Skeletal muscle satellite cell (primary cell): ENCODE data around the gene EFNA3.

Experiments used
- H3K27me3 ChIP-seq: 2 replicates; pipeline ENCODE4 v1.7.0; 2013; ENCODE audit warnings: low read length; ENCODE audit not compliant: control insufficient read depth, insufficient read depth
- H3K36me3 ChIP-seq: 2 replicates; pipeline ENCODE4 v1.7.0; 2013; ENCODE audit warnings: mild to moderate bottlenecking, control low read depth, low read length; ENCODE audit not compliant: insufficient read depth
- H3K4me1 ChIP-seq: 2 replicates; pipeline ENCODE4 v1.7.0; 2013; ENCODE audit warnings: low read length; ENCODE audit not compliant: control insufficient read depth, insufficient read depth
- H3K4me2 ChIP-seq: 2 replicates; pipeline ENCODE4 v1.7.0; 2013; ENCODE audit warnings: mild to moderate bottlenecking, low read length
- H3K4me3 ChIP-seq: 2 replicates; pipeline ENCODE4 v1.7.0; 2013; ENCODE audit warnings: low read length
- H3K9ac ChIP-seq: 2 replicates; pipeline ENCODE4 v1.7.0; 2013; ENCODE audit warnings: mild to moderate bottlenecking, low read depth, low read length, moderate library complexity
- H3K9me3 ChIP-seq: replicated peaks from 2 replicates; pipeline ENCODE4 v1.7.0; 2013; ENCODE audit warnings: mild to moderate bottlenecking, control low read depth, low read length

The EFNA3 gene

DNA sequence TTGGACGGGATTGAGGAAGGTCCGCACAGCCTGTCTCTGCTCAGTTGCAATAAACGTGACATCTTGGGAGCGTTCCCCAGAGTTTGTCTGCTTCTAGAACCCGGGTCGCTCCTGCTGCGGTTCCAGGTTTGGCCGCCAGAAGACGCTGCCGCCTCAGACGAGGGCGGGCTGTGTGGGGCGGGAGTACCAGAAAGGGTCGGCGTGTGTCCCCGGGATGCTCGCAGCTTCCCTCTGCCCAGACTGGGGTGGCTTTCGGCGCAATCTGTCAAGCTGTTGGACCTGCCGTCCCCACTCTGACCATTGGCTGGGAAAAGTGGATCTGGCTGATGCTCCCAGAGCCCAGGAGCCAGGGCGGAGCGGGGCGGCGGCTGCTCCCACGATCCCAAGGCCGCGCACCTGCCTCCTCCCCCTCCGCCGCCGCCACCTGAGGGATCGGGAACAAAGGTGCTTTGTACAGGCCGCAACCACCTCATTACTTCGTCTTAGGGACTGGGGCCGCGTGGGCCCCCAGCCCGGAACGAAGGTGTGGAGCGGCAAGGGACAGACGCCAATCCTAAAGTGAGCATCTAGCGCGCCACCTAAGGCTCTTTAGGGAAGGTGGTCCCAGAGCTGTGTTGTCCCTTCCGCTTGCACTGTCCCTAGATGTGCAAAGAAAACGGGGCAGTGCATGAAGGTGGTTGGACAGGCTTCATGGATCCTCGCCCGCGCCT lies 15.8 kb upstream of the EFNA3 start:
- H3K36me3 ChIP-seq: peaks cover 17% of the 10 kb centered on the region
- H3K27me3 ChIP-seq: no peaks in the 10 kb centered on the region
- H3K4me1 ChIP-seq: peaks cover 14% of the 10 kb centered on the region
- H3K9me3 ChIP-seq: no peaks in the 10 kb centered on the region
- no peak overlapping the region for H3K9ac ChIP-seq
- H3K4me3 ChIP-seq: peak overlapping the region; percentile 99
- H3K4me2 ChIP-seq: peak overlapping the region; percentile 99

DNA sequence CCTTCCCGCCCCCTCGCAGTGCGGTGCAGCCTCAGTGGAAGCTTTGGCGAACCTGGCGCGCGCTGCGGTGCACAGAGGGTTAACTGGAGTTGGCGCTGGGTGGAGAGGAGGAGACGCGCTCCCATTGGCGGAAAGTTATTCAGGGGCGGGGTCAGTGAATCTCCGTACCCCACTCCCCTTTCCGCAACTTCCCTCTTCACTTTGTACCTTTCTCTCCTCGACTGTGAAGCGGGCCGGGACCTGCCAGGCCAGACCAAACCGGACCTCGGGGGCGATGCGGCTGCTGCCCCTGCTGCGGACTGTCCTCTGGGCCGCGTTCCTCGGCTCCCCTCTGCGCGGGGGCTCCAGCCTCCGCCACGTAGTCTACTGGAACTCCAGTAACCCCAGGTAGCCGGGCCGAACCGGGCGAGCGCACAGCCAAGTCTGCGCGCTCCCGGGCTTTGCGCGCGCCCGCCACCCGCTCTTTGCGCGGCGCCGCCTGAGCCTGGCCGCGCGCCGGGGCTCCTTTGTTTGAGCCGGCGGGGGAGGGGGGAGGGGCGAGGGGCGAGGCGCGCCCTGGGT lies 15.0 kb upstream of the EFNA3 start, which contains the start of gene EFNA4:
TSS of gene EFNA4 (plus strand) at position 191 of the 561 bp plus-strand sequence. CDS start at position 275, 84 bp downstream.
- peaks cover 10% of the 10 kb centered on the region for H3K36me3 ChIP-seq
- H3K27me3 ChIP-seq: no peaks in the 10 kb centered on the region
- no peaks in the 10 kb centered on the region for H3K9me3 ChIP-seq
- peak within 1 kb of the TSS; percentile 99 for H3K4me3 ChIP-seq
- peak within 1 kb of the TSS; percentile 91 for H3K9ac ChIP-seq
- peak within 1 kb of the TSS; percentile 99 for H3K4me2 ChIP-seq
- H3K4me1 ChIP-seq: peaks cover 14% of the 10 kb centered on the region

- Histone ChIP-seq H3K4me1 (peaks cover 14% of the 10 kb centered on the region), H3K4me3 (peak overlapping the region; percentile 99), H3K4me2 (peak overlapping the region; percentile 99), H3K36me3 (peaks cover 10% of the 10 kb centered on the region), H3K9ac (peak overlapping the region; percentile 91), H3K9me3 (no peaks in the 10 kb centered on the region), H3K27me3 (no peaks in the 10 kb centered on the region)
Measured at GRCh38 chr1:155064111-155064831, 14.4 kb upstream of the EFNA3 start.

DNA sequence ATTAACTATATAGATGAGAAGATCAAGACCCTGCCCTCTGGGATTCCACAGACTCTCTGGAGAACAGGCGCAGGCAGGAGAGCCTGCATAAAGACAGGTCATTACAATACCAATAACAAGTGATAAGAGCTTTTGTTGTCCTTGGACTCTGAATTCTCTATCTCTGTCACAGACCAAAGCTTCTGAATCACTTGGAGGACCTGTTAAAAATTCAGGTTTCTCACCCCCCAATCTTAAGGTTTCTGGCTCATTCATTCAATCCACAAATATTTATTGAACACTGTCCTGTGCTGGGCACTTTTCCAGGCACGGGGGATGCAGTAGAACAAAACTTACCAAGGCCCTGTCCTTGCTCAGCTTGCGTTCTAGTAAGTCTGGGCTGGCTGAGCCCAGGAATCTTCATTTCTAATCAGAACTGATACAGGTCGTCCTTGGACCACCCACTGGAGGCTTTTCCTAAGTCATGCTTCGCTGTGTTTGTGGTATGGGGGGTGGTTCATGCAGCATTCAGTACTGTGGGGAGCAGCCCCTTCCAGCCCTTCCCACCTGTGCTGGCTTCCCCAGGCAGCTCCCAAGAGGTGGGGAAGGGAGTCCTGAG lies 13.7 kb upstream of the EFNA3 start:
- Histone ChIP-seq H3K27me3 (no peaks in the 10 kb centered on the region), H3K4me2 (peak overlapping the region; percentile 99), H3K4me1 (peaks cover 14% of the 10 kb centered on the region), H3K4me3 (peak overlapping the region; percentile 99), H3K36me3 (peaks cover 6% of the 10 kb centered on the region), H3K9ac (no peak overlapping the region), H3K9me3 (no peaks in the 10 kb centered on the region)

- peaks cover 24% of the 10 kb centered on the region for H3K4me1 ChIP-seq
- no peak overlapping the region for H3K4me3 ChIP-seq
- no peaks in the 10 kb centered on the region for H3K9me3 ChIP-seq
- H3K36me3 ChIP-seq: no peaks in the 10 kb centered on the region
- no peak overlapping the region for H3K4me2 ChIP-seq
- H3K27me3 ChIP-seq: peaks cover under 1% of the 10 kb centered on the region
- no peak overlapping the region for H3K9ac ChIP-seq
Measured at GRCh38 chr1:155066777-155067176, 11.9 kb upstream of the EFNA3 start.

DNA sequence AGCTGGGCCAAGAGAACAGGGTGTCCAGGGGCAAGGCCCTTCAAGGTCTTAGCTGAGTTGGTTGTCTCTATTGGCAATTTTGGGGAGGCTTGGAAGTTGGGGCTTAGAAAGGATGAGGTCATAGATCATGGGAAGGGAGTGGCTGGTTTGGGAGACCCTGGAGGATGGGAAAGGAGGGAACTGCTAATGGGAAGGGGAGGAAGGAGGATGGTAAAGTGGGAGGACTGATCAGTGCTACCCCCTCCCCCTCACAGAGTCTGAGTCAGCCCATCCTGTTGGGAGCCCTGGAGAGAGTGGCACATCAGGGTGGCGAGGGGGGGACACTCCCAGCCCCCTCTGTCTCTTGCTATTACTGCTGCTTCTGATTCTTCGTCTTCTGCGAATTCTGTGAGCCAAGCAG lies 10.0 kb upstream of the EFNA3 start:
- H3K4me1 ChIP-seq: peaks cover 12% of the 10 kb centered on the region

GRCh38 chr1:155069551-155070157 lies 9.0 kb upstream of the EFNA3 start:
- Histone ChIP-seq H3K4me3 (no peak overlapping the region), H3K9ac (no peak overlapping the region), H3K9me3 (no peaks in the 10 kb centered on the region)

More for the DNA sequence above, 10.0 kb upstream of the EFNA3 start:
- no peak overlapping the region for H3K4me2 ChIP-seq
- H3K4me3 ChIP-seq: no peak overlapping the region
- no peaks in the 10 kb centered on the region for H3K9me3 ChIP-seq
- no peaks in the 10 kb centered on the region for H3K36me3 ChIP-seq
- no peak overlapping the region for H3K9ac ChIP-seq
- H3K27me3 ChIP-seq: peaks cover 8% of the 10 kb centered on the region

DNA sequence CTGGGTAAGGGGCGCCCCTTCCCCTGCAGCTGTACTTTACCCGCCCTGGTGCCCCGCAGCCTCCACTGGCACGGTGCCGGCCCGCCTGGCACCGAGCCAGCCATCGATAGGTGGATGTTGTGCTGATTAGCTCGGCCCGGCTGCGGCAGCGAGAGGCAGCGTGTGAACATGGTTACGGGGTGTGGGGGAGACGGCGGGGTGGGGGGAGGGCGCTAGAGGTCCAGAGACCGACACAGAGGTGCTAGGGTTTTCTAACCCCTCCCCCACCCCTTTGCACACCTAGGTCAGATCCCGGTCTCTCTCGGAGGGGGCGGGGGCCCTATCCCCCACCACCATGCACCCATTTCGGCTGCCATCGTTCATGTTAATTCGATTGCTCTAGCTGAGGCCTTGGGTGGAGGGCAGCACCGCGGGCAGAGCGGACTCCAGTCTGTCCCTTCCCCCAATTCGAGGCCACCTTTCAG lies 8.4 kb upstream of the EFNA3 start:
- Histone ChIP-seq H3K4me3 (no peak overlapping the region), H3K27me3 (peaks cover 11% of the 10 kb centered on the region), H3K4me2 (peak overlapping the region; percentile 83), H3K4me1 (peaks cover 12% of the 10 kb centered on the region), H3K9ac (peak overlapping the region; percentile 47), H3K9me3 (no peaks in the 10 kb centered on the region), H3K36me3 (no peaks in the 10 kb centered on the region)

More at GRCh38 chr1:155069551-155070157, 9.0 kb upstream of the EFNA3 start:
- Histone ChIP-seq H3K4me2 (no peak overlapping the region), H3K27me3 (peaks cover 8% of the 10 kb centered on the region), H3K4me1 (peaks cover 12% of the 10 kb centered on the region), H3K36me3 (no peaks in the 10 kb centered on the region)

- H3K27me3 ChIP-seq: peaks cover 11% of the 10 kb centered on the region
Measured at GRCh38 chr1:155070721-155071569, 7.7 kb upstream of the EFNA3 start.

DNA sequence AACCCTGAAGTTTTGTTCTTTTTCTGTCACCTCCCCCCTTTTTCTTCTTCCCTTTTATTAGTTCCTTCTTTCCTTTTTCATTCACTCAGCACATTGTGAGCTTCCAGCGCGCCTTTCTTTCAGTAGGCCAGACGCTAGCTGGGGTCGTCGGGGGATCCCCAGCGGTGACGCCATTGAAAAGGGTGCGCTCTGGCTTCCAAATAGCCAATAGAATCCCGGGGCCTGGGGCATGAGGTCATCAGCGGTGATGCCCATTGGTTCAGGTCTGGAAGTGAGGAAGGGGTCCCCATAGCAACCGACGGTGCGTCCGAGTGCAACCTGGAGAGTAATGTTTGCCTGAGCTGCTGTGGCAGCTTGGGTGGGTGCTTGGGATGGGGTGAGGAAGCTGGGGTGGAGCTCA lies 6.9 kb upstream of the EFNA3 start:
- no peak overlapping the region for H3K4me3 ChIP-seq

More at GRCh38 chr1:155070721-155071569, 7.7 kb upstream of the EFNA3 start:
- peak overlapping the region; percentile 65 for H3K4me3 ChIP-seq
- H3K9ac ChIP-seq: peak overlapping the region; percentile 47
- peaks cover 12% of the 10 kb centered on the region for H3K4me1 ChIP-seq
- no peaks in the 10 kb centered on the region for H3K36me3 ChIP-seq
- H3K9me3 ChIP-seq: no peaks in the 10 kb centered on the region
- peak overlapping the region; percentile 83 for H3K4me2 ChIP-seq

More for the DNA sequence above, 6.9 kb upstream of the EFNA3 start:
- no peaks in the 10 kb centered on the region for H3K9me3 ChIP-seq
- no peak overlapping the region for H3K4me2 ChIP-seq
- H3K9ac ChIP-seq: no peak overlapping the region
- H3K36me3 ChIP-seq: no peaks in the 10 kb centered on the region
- peaks cover 12% of the 10 kb centered on the region for H3K4me1 ChIP-seq
- H3K27me3 ChIP-seq: peaks cover 11% of the 10 kb centered on the region
